Sciatic nerve (tissue), 2 donors: ENCODE measurements around the gene ZNF469. TPM values are rescaled to one million over a fixed set of nuclear protein-coding genes. Genes with fewer than 3 reads are reported as not detected.
A peak's percentile ranks its signal among the peaks of the same experiment; 100 is the strongest.
"Not testable (repeated sequence)": the region's sequence is repeated elsewhere in the genome, so short reads cannot be mapped to it uniquely, and the experiment has no call there.

Experiments
- ATAC-seq: fragments of 200-7000 bp; cut with Tn5 transposase; one replicate; pipeline ENCODE4 v1.9.1; 2020; ENCODE audit warnings: mild to moderate bottlenecking, moderate library complexity
- DNase-seq: peaks from one replicate; pipeline ENCODE4 v3.0.0-alpha.2; 2020; ENCODE audit warnings: low spot score
- intact Hi-C: fragments of 100-400 bp; cut with DNase I; formaldehyde crosslinking; loops from one replicate; pipeline ENCODE4 v1.14.2; 2022
- total RNA-seq: library from RNA; stranded (reverse); fragmentation: NEBNext Ultra II Directional; extraction: Animal tissue kit (Norgen Biotek cat#: 25700); gene quantifications from one replicate; pipeline ENCODE4 v1.2.1, GENCODE V29; 2021
- donor health status: DM: no; HTN: no; CAD: no.
- donor health status: DM: no; HTN: no; CAD: no.

The ZNF469 gene
- total RNA-seq, 1 donor from 2014 or later = 2.9 TPM

DNA sequence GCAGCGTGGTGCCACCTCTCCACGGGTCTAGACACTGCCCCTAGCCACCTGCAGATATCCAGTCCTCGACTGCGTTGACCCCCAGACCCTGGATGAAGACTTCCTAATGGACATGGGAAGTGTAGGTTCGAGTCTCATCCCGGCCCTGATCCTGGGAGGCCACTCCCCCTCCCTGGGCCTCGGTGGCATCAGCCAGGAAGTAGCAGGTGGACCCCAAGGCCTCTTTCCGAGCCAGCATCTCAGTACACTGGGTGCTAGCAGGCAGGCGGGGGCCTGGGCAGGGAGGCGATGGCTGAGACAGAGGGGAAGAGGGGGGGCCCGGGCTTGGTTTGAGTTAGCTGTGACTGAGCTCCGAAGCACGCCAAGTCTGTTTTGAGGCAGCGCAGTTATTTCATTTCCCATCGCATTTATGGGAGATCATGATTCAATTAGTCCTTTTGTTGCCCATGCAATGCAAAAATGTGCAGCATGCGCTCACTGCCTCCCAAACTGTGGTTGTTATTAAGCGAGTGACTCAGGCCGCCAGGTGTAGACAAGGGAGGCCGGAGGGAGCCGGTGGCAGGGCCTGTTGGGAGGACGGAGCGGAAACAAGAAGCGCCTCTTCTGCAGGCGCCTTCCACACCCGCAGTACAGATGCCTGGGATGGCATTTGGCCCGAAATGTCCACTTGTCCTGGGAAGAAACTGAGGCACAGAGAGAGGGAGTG is 25.3 kb upstream of the ZNF469 start:
- DNase-seq (no peak), ATAC-seq (peak; percentile 44)
- intact Hi-C loops = no loop called here

DNA sequence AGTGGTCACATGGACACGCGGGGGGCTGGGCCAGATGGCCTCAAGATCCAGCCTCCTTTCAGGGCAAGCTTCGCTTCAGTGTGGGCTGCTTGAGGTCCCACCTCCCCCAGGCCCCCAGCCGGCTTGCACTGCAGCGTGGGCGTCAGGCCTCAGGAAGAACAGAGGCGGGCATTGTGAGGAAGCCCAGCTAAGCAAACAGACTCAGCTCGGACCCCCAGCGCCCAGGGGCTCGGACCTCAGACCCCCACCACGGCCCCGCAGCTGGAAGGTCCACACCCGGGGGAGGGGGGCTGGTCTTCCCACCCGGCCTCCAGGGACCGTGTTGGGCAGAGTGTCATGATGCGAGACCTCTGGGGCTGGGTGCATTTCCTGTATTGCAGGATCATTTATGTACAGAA is 24.7 kb upstream of the ZNF469 start:
- peak; percentile 55 for ATAC-seq
- no peak for DNase-seq
- intact Hi-C loops = no loop called here

DNA sequence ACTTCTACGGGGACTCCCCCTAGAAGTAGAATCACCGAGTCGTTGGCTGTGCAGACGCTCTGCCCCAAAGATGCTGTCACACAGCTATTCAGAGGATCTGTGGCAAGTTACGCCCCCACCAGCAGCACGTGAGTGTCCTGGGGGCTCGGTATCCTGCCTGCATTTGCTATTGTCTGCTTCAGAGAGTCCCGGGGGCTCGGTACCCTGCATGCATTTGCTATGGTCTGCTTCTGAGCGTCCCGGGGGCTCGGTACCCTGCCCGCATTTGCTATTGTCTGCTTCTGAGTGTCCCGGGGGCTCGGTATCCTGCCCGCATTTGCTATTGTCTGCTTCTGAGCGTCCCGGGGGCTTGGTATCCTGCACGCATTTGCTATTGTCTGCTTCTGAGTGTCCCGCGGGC is 23.8 kb upstream of the ZNF469 start:
- ATAC-seq (no peak), DNase-seq (no peak)
- intact Hi-C loops = no loop called here

DNA sequence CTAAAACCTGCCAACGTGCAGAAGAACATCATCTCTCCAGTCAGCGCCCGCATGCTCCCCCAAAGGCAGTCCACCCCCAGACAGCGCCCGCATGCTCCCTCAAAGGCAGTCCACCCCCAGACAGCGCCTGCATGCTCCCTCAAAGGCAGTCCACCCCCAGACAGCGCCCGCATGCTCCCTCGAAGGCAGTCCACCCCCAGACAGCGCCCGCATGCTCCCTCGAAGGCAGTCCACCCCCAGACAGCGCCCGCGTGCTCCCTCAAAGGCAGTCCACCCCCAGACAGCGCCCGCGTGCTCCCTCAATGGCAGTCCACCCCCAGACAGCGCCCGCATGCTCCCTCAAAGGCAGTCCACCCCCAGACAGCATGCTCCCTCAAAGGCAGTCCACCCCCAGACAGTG is 22.4 kb upstream of the ZNF469 start:
- DNase-seq, ATAC-seq, intact Hi-C loops: not testable (repeated sequence)

DNA sequence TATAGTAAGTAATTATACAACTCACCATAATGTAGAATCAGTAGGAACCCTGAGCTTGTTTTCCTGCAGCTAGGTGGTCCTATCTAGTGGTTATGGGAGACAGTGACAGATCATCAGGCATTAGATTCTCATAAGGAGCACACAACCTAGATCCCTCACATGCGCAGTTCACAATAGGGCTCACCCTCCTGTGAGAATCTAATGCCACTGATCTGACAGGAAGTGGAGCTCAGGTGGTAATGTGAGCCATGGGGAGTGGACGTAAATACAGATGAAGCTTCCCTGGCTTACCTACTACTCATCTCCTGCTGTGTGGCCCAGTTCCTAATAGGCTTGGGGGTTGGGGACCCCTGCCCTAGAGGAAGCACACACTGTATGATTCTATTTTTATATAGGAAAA is 21.8 kb upstream of the ZNF469 start:
- intact Hi-C loops = no loop called here
- no peak for DNase-seq
- ATAC-seq = no peak

DNA sequence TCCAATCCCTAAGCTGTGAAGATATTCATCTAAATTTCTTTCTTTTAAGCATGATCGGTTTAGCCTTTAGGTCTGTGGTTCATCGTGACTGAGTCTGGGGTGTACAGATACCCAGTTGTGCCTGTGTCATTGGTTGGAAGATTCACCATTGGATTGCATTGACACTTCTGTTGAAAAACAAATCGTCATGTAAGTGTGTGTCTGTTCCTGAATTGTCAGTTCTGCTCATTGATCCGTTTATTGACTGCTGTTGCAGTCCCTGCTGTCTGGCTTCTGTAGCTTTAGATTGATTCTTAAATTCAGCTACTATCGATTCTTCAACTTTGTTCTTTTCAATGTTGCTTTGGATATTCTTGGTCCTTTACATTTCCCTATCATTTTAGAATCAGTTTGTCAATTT is 21.0 kb upstream of the ZNF469 start:
- DNase-seq (no peak), ATAC-seq (no peak)
- intact Hi-C loops = no loop called here

DNA sequence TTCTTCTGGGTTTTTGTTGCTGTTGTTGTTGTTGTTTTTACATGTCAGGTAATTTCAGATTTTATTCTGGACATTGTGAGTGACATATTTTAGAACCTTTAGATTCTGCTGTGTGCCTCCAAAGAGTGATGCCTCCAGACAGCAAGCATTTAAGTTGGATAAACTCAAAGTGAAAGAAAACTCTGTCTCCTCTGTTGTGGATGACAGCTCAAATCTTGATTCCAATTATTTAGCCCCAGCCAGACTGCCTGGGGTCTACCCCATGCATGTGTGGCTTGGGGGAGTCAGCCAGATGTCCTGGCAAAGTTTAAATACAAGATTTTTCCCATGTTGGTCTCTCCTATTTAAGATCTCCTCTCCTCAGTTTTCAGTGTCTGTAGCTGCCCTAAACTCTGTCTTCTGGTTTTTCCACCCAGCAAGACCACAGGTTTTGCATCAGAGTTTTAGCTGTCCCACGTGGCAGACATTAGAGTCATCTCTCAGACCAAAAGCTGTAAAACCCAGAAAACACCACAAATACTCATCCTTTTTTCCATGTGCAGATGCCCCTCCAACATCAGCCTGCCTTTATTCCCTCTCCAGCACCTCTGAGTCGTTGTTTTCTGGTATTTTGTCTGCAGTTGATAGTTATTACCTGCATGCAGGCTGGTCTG is 19.4 kb upstream of the ZNF469 start:
- no peak for DNase-seq
- ATAC-seq = no peak
- intact Hi-C loops = no loop called here

DNA sequence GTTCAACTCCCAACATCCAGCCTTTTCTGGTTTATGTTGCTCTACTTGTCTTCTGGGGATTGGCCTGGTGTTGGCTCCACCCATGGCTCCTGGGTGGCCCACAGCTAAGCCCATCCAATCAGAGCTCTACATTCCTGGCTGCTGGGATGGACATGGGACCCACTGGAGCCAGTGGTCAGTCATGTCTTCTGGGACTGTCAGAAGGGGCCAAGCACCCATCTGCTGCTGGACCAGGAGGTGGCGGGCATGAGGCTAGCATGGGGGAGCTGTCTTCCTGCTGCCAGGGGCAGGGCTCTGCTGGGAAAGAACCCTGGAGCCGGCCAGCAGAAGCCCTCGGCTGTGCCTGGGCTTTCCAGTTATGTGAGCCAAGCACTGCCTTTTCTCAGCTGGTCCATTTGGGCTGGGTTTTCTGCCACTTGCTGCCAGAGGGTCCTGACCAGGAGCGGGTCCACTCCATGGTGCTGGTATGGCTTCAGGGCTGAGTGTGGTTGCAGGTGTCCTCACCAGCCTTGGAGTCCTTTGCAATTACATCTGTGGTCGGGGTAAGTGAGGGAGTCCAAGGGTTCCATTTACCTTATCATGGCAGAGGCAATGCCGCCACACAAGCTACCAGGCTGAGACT is 17.4 kb upstream of the ZNF469 start:
- DNase-seq = no peak
- intact Hi-C loops = no loop called here

DNA sequence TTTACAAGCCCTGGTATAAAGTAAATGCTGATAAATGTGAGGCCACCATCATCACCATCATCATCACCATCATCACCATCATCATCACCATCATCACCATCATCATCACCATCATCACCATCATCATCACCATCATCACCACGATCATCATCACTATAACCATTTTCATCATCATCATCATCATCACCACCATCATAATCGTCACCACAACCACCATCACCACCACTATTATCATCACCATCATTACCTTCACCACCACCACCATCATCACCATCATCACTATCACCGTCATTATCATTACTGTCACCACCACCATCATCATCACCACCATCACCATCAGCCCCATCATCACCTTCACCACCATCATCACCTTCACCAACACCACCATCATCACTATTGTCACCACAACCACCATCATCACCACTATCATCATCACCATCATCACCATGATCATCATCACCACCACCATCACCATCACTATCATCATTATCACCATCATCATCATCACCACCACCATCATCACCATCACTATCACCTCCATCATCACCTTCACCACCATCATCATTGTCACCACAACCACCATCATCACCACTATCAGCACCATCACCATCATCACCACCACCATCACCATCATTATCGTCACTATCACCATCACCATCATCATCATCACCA is 16.6 kb upstream of the ZNF469 start:
- DNase-seq (no peak), ATAC-seq (no peak)
- intact Hi-C loops = no loop called here

More for the DNA sequence above, 17.4 kb upstream of the ZNF469 start:
- ATAC-seq = no peak

DNA sequence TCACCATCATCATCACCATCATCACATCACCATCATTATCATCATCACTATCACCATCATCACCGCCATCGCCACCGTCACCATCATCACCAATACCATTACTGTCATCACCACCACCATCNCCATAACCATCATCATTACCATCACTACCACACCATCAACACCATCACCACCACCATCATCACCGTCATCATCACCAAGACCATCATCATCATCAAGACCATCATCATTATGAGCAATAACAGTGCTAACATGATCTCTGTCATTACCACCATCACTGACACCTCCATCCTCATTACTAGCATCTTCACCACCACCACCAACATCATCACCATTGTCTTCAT is 16.1 kb upstream of the ZNF469 start:
- ATAC-seq (no peak), DNase-seq (no peak)
- intact Hi-C loops = no loop called here

DNA sequence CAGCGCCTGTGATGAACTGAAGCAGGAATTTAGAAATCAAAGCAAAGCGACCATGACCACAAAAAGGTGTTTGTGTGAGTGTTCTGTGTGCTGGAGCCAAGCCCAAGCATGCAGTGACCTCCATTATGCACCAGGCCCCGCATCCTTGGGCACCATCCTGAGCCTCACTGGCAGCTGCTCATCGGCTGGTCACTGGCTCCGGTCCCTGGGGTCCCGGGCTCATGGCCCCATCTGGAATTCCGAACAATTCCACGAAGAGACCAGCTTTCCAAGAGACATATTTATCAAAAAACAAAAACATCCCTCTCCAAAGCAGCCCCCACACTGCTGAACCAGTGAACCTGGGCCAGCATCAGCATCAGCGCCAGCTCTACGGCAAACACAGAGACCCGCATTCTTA is 15.2 kb upstream of the ZNF469 start:
- DNase-seq (no peak), ATAC-seq (no peak)
- intact Hi-C loops = no loop called here

DNA sequence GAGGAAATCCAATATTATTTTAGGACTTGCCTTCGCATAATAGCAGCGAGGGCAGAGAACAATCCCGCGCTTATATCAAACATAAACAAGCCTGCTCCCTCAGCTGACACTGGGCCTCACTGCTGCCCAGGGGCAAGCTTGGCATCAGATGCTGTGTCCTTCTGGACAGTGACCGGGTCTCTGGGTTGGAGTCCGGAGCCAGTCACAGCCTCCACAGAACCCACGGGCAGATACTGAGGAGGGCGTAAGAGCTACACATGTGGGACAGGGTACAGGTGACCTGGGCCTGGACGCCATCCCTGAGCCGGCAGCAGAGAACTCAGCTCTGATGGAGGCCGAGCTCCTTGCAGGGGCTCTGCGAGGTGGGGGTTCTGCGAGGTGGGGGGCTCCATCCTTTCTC is 14.7 kb upstream of the ZNF469 start:
- DNase-seq = no peak
- ATAC-seq = no peak
- intact Hi-C loops = no loop called here

DNA sequence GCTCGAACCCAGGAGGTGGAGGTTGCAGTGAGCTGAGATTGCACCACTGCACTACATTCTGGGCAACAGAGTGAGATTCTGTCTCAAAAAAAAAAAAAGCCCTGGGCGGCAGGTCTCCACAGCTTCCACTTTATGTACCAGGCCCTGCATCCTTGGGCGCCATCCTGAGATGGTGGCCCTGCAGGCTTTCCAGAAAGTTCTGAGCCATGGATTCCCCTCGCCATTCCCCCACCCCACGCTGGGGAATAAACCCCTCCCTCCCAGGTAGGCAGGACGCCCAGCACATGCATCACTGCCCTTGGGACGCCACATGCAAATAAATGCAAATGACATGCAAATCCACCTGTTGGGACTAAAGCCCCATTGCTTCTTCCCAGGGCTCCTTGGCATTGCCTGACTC is 13.8 kb upstream of the ZNF469 start:
- no peak for DNase-seq
- intact Hi-C loops = no loop called here
- no peak for ATAC-seq

DNA sequence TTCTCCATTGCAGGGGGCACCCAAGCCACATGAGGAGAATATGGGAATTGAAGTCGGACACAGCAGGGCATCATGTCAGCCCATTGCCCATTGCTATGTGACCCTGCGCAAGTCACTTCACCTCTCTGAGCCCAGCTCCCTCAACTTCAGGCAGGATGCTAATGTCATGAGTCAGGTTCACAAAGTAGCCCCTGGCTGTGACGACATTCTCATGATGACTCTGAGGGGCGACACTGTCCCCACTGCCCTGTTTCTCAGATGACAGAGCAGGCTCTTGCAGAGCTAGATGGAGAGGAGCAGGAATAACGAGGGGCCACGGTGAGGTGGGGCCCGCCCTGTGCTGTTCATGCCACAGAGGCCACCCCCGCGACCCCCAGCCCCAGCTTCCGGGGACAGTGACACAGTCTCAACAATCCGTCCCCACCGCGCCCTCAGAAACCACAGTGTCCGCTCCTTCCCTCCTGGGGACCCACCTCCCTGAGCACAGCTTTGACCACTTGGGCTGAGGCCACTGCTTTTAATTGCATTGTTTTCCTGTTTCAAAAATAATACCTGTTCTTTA is 13.2 kb upstream of the ZNF469 start:
- DNase-seq (no peak), ATAC-seq (no peak)
- intact Hi-C loops = no loop called here

DNA sequence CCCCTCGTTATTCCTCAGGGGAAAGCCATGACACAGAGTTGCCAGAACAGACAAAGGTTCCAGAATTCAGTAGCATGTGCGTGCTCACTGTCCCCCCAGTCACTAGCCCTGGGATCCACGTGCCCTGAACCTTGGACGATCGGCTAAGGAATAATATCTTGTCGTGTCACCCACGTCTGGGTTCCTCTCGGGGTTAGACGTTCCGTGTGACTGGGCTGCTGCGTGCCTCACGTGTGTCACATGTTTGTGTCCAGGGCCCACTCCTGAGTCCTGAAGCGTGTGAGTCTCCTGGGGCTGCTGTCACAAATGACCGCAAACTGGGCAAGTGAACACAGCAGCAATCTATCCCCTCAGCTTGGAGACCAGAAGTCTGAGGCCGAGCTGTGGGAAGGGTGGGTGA is 12.4 kb upstream of the ZNF469 start:
- intact Hi-C loops = no loop called here
- ATAC-seq (no peak), DNase-seq (no peak)

DNA sequence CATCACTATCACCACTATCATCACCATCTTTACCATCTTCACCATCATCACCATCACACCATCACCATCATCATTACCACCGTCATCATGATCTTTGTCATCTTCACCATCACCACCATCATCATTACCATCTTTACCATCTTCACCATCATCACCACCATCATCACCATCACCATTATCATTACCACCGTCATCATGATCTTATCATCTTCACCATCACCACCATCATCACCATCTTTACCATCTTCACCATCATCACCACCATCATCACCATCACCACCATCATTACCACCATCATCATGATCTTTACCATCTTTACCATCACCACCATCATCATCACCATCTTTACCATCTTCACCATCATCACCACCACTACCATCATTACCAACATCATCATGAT is 10.2 kb upstream of the ZNF469 start:
- DNase-seq (no peak), ATAC-seq (no peak)
- intact Hi-C loops = no loop called here

DNA sequence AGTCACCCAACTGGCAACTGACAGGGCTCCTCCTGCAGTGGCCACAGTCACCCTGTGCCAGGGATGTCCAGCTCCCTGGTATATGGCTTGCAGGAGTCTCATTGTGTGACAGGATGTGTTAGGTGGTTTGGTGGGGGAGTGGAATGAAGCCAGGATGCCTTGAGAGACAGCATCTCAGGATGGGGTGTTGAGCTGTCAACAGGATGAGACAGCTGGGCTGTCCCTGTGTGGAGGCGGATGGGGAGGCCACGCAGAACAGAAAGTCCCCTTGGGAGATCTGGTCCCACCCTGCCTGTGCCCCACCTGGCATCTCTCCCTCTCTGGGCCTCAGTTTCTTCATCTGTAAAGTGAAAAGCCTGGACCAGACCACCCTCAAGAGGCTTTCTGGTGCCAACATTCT is 9.5 kb upstream of the ZNF469 start:
- intact Hi-C loops = no loop called here
- DNase-seq (peak; percentile 14), ATAC-seq (no peak)

DNA sequence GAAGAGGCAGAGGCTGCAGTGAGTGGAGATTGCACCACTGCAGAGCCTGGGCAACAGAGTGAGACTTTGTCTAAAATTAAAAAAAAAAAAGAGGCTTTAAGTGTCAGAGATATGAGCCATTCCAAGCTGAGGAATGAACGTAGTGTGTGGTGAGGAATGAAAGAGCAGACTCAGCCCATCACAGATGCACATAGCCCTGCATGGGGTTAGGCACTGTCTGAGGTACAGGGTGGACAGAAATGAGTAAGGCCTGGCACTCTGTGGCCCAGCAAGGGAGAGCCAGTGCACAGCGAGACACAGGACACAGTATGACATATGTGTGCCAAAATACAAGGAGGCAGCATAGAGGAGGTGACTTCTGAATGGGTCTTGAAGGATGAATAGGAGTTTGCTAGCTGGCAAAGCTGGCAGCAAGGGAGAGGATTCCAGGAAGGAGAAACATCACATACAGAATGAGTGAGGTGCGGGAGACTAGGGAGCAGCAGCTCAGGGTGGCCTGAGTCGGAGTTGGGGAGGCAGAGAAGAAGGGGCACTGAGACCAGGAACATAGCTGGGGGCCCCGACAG is 8.7 kb upstream of the ZNF469 start:
- intact Hi-C loops = no loop called here
- ATAC-seq = no peak
- DNase-seq = peak; percentile 31

DNA sequence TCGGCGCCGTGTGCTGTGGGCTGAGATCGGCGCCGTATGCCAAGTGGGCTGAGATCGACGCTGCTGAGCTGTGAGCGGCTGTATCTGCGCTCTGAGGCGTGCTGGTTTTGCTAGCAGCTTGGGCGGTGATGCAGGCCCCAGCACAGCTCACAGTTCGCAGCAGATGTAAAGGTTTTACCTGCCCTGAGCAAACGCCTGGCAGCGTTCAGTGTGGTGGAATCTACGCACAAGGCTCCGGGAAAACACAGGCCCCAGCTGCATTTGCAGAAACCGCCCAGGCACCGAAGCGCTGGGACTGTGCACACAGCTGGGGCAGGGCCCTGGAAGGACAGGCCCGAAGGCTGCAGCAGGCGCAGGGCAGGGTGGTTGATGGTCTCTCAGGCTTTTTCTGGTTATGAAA is 8.0 kb upstream of the ZNF469 start:
- DNase-seq = peak; percentile 53

More for the DNA sequence above, 8.0 kb upstream of the ZNF469 start:
- intact Hi-C loops = no loop called here
- peak; percentile 25 for ATAC-seq
